Uterus (tissue), 4 donors: ENCODE measurements around the gene GRIP1. TPM values are rescaled to one million over a fixed set of nuclear protein-coding genes. Genes with fewer than 3 reads are reported as not detected.

ENCODE experiments used
- DNase-seq, 2 donors: peaks; one replicate each; pipeline ENCODE4 v3.0.0-alpha.2; 2019 to 2020
- H3K27ac ChIP-seq, 2 donors: fragments of 200-600 bp; sonication (generic); 1 replicate in 1 of 2; 2 replicates in 1 of 2; pipeline ENCODE4 v1.5.1; 2016 to 2018
- H3K27me3 ChIP-seq, 2 donors: fragments of 200-600 bp; sonication (generic); one replicate each; pipeline ENCODE4 v1.5.1; 2018 to 2019; ENCODE audit warnings: control low read depth in 1 of 2
- H3K36me3 ChIP-seq, 2 donors: fragments of 200-600 bp; sonication (generic); one replicate each; pipeline ENCODE4 v1.5.1; 2019; ENCODE audit warnings: control low read depth in 1 of 2
- H3K4me1 ChIP-seq, 2 donors: fragments of 200-600 bp; sonication (generic); one replicate each; pipeline ENCODE4 v1.5.1; 2018 to 2019; ENCODE audit warnings: control low read depth in 1 of 2
- H3K4me3 ChIP-seq, 2 donors: fragments of 200-600 bp; sonication (generic); 1 replicate in 1 of 2; 2 replicates in 1 of 2; pipeline ENCODE4 v1.5.1; 2018 to 2019; ENCODE audit warnings: mild to moderate bottlenecking in 1 of 2
- H3K9me3 ChIP-seq, 2 donors: fragments of 200-600 bp; sonication (generic); one replicate each; pipeline ENCODE4 v1.5.1; 2019; ENCODE audit warnings: control low read depth in 1 of 2
- POLR2A ChIP-seq, 2 donors: fragments of 450-650 bp; IDR thresholded peaks; one replicate each; pipeline ENCODE4 v1.6.1; 2016; ENCODE audit warnings: antibody characterized with exemption in 2 of 2, mild to moderate bottlenecking in 1 of 2, moderate library complexity in 1 of 2
- intact Hi-C: fragments of 100-400 bp; cut with DNase I; formaldehyde crosslinking; loops from one replicate; pipeline ENCODE4 v1.15.1; 2023; ENCODE audit warnings: low total_unique reads
- total RNA-seq, 4 donors: library from RNA; depleted of rRNA in 3 of 4; stranded (reverse); fragments of >200 nt in 3 of 4; gene quantifications; one replicate each; pipeline versions ENCODE4 v1.1.0 to v1.2.4, GENCODE V29; 2014 to 2023
- TF ChIP-seq, protein P1 (sequence below), 4 experiments: fragments of 200-600 bp in 2 of 4; fragments of 450-650 bp in 2 of 4; sonication (generic) in 2 of 4; IDR thresholded peaks; one replicate each; pipeline ENCODE4 v1.5.1; 2016 to 2019; ENCODE audit warnings: antibody characterized with exemption in 4 of 4, mild to moderate bottlenecking in 2 of 4, moderate library complexity in 1 of 4
- donor health status: DM: yes; HTN: yes; CAD: no.

GRIP1 gene
- total RNA-seq, 4 donors from 2014 or later: 6.4 to 74.8 (median 19.2) TPM; not detected in 1

DNA sequence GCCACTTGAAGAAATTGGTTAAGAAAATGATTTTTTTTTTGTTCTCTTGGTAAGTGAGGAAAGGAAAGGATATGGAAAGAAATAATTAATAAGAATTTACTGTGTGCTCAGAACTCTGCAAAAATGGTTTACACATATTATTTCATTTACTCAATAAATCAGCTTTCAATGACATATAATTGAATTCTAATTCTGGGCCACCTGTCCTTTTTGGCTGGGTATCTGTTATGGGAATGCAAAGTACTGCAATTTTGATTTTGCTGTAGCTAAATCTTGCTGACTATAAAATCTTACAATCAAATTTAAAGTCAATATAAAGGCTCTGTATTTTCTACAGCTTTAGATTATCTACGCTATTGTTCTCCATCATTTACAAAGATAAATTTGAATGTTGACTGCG is 147.1 kb downstream of the GRIP1 start:
- Histone ChIP-seq H3K4me3 (no peak overlapping the region), H3K9me3 (no peaks in the 10 kb centered on the region), H3K4me1 (no peaks in the 10 kb centered on the region), H3K27ac (no peak overlapping the region), H3K36me3 (no peaks in the 10 kb centered on the region), H3K27me3 (no peaks in the 10 kb centered on the region)
- TF ChIP-seq POLR2A (IDR thresholded peaks at IDR 0.05): no peak
- TF ChIP-seq, protein P1, sequence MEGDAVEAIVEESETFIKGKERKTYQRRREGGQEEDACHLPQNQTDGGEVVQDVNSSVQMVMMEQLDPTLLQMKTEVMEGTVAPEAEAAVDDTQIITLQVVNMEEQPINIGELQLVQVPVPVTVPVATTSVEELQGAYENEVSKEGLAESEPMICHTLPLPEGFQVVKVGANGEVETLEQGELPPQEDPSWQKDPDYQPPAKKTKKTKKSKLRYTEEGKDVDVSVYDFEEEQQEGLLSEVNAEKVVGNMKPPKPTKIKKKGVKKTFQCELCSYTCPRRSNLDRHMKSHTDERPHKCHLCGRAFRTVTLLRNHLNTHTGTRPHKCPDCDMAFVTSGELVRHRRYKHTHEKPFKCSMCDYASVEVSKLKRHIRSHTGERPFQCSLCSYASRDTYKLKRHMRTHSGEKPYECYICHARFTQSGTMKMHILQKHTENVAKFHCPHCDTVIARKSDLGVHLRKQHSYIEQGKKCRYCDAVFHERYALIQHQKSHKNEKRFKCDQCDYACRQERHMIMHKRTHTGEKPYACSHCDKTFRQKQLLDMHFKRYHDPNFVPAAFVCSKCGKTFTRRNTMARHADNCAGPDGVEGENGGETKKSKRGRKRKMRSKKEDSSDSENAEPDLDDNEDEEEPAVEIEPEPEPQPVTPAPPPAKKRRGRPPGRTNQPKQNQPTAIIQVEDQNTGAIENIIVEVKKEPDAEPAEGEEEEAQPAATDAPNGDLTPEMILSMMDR (IDR thresholded peaks at IDR 0.05): no peak
- intact Hi-C loops: no loop called here
- DNase-seq: no peak

DNA sequence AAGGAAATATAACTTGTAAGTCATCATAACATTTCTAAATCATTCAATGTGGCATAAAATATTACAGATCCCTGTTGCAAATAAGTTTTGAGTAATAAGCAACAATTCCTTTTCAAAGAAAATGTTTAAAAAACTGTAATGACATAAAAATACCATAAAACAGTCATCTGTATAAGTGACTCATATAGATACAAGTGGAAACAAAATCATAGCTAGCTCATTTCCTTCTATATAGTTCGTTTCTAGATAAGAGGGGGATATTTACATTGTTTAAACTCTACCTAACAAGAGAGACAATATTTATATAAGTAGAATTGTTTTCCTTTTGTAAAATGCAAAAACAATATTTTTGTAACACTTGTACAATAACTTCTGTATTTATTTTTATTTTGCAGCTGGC is 148.9 kb downstream of the GRIP1 start:
- intact Hi-C loops: no loop called here
- Histone ChIP-seq H3K4me1 (no peaks in the 10 kb centered on the region), H3K4me3 (no peak overlapping the region), H3K9me3 (no peaks in the 10 kb centered on the region), H3K36me3 (no peaks in the 10 kb centered on the region), H3K27me3 (no peaks in the 10 kb centered on the region), H3K27ac (no peak overlapping the region)
- TF ChIP-seq, protein P1 (IDR thresholded peaks at IDR 0.05): no peak
- TF ChIP-seq POLR2A (IDR thresholded peaks at IDR 0.05): no peak
- no peak for DNase-seq

- Histone ChIP-seq H3K4me3 (no peak overlapping the region), H3K9me3 (no peaks in the 10 kb centered on the region), H3K36me3 (no peaks in the 10 kb centered on the region), H3K27ac (no peak overlapping the region), H3K4me1 (no peaks in the 10 kb centered on the region), H3K27me3 (no peaks in the 10 kb centered on the region)
- TF ChIP-seq, protein P1 (IDR thresholded peaks at IDR 0.05): no peak
- no peak for TF ChIP-seq POLR2A (IDR thresholded peaks at IDR 0.05)
- intact Hi-C loops: no loop called here
- no peak for DNase-seq
These were observed 162.3 kb downstream of the GRIP1 start for GRCh38 chr12:66516561-66516960.

- DNase-seq: no peak
- Histone ChIP-seq H3K27me3 (no peaks in the 10 kb centered on the region), H3K36me3 (no peaks in the 10 kb centered on the region), H3K4me1 (no peaks in the 10 kb centered on the region), H3K4me3 (no peak overlapping the region), H3K9me3 (no peaks in the 10 kb centered on the region), H3K27ac (no peak overlapping the region)
- TF ChIP-seq, protein P1 (IDR thresholded peaks at IDR 0.05): no peak
- TF ChIP-seq POLR2A (IDR thresholded peaks at IDR 0.05): no peak
- intact Hi-C loops: no loop called here
These were observed 162.7 kb downstream of the GRIP1 start for GRCh38 chr12:66516133-66516532.

DNA sequence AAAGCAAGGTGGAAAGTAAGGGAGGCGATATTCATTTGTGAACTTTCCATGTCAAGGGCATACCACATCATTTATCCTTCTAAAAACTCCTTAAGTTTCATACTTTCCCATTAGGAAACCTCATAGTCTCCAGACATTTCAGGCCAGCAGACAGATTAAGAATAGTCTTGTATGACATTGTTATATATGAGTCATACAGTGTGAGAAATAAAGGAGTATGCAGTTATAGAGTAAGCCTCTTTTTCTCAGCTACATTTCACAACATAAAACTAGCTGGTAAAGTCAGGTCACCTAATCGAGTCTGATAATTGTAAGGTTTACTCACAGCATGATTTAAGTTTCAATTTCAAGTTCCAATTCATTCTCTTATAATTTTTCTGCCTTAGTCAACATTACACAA is 164.3 kb downstream of the GRIP1 start:
- no peak overlapping the region for H3K4me3 ChIP-seq
- H3K27me3 ChIP-seq: no peaks in the 10 kb centered on the region
- intact Hi-C loops: no loop called here
- no peaks in the 10 kb centered on the region for H3K36me3 ChIP-seq
- no peak for DNase-seq
- H3K9me3 ChIP-seq: no peaks in the 10 kb centered on the region
- no peak overlapping the region for H3K27ac ChIP-seq
- no peaks in the 10 kb centered on the region for H3K4me1 ChIP-seq
- TF ChIP-seq POLR2A (IDR thresholded peaks at IDR 0.05): no peak
- TF ChIP-seq, protein P1 (IDR thresholded peaks at IDR 0.05): no peak
